Fibroblast of skin of scalp (primary cell): Measurements from ENCODE around the gene POU2AF2.
"Not testable (repeated sequence)": the region's sequence is repeated elsewhere in the genome, so short reads cannot be mapped to it uniquely, and the experiment has no call there.

Experiments used
- DNase-seq: peaks from one replicate; pipeline ENCODE4 v3.0.0-alpha.2; 2013

Gene POU2AF2

GRCh38 chr11:111303461-111303860 is 57.9 kb downstream of the POU2AF2 start:
- DNase-seq: no peak

GRCh38 chr11:111305162-111305802 is 59.8 kb downstream of the POU2AF2 start:
- no peak for DNase-seq

GRCh38 chr11:111305876-111306275 is 60.4 kb downstream of the POU2AF2 start:
- DNase-seq: no peak

GRCh38 chr11:111306321-111306720 is 60.8 kb downstream of the POU2AF2 start:
- no peak for DNase-seq

- no peak for DNase-seq
These were observed 62.1 kb downstream of the POU2AF2 start for GRCh38 chr11:111307472-111308108.

GRCh38 chr11:111308140-111308539 is 62.6 kb downstream of the POU2AF2 start:
- DNase-seq: no peak

GRCh38 chr11:111309215-111309915 is 63.8 kb downstream of the POU2AF2 start:
- no peak for DNase-seq

- no peak for DNase-seq
These were observed 64.6 kb downstream of the POU2AF2 start for GRCh38 chr11:111310088-111310487.

GRCh38 chr11:111310723-111311122 is 65.2 kb downstream of the POU2AF2 start:
- no peak for DNase-seq

GRCh38 chr11:111312076-111312475 is 66.6 kb downstream of the POU2AF2 start:
- no peak for DNase-seq

GRCh38 chr11:111319296-111319695 is 73.8 kb downstream of the POU2AF2 start:
- DNase-seq: no peak

- DNase-seq: not testable (repeated sequence)
These were observed 74.7 kb downstream of the POU2AF2 start for GRCh38 chr11:111320199-111320598.

GRCh38 chr11:111320728-111321568 is 75.4 kb downstream of the POU2AF2 start:
- DNase-seq: peak; percentile 15

GRCh38 chr11:111322534-111322933 is 77.0 kb downstream of the POU2AF2 start:
- DNase-seq: no peak

GRCh38 chr11:111324277-111324720 is 78.8 kb downstream of the POU2AF2 start:
- peak; percentile 47 for DNase-seq

- no peak for DNase-seq
These were observed 79.7 kb downstream of the POU2AF2 start for GRCh38 chr11:111325259-111325658.

GRCh38 chr11:111326824-111327223 is 81.3 kb downstream of the POU2AF2 start:
- no peak for DNase-seq

GRCh38 chr11:111327908-111328624 is 82.5 kb downstream of the POU2AF2 start:
- DNase-seq: no peak

- DNase-seq: no peak
These were observed 84.0 kb downstream of the POU2AF2 start for GRCh38 chr11:111329306-111330204.

- DNase-seq: no peak
These were observed 84.8 kb downstream of the POU2AF2 start for GRCh38 chr11:111330234-111330893.
